Dermis blood vessel endothelial cell (primary cell): ENCODE measurements around the gene MYRF. TPM values are rescaled to one million over a fixed set of nuclear protein-coding genes. Genes with fewer than 3 reads are reported as not detected.

Experiments used
- DNase-seq: peaks from one replicate; pipeline ENCODE4 v3.0.0; 2010
- total RNA-seq: library from RNA; depleted of rRNA; stranded (reverse); fragments of >200 nt; gene quantifications from 2 replicates; pipeline ENCODE4 v1.2.3, GENCODE V29; 2014

MYRF gene
- total RNA-seq, 1 donor from 2014 or later, result 0.17 TPM

DNA sequence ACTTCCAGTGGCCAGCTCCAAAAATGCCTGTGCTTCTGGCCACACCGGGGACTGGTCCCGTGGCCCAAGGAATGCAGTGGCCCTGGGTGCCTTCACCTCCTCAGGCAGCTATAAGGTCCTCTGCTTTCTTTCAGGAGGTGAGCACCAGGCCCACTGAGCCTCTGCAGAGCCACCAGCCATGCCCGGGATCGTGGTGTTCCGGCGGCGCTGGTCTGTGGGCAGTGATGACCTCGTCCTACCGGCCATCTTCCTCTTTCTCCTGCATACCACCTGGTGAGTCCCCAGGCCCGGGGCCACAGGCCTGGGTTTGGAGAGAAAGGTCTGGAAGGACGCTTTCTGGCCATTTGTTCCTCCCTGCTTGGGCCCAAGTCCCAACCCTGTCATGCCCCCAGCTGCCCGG is 32.5 kb upstream of the MYRF start:
- DNase-seq, result no peak

DNA sequence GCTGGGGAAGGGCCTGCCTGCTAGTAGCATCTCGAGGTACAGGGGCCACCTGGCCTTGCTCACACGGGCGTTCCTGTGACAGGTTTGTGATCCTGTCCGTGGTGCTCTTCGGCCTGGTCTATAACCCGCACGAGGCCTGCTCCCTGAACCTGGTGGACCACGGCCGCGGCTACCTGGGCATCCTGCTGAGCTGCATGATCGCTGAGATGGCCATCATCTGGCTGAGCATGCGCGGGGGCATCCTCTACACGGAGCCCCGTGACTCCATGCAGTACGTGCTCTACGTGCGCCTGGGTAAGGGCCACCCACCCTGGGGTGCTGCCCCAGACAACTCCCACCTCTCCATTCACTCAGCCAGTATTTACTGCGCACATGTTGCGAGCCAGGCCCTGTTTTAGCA is 31.8 kb upstream of the MYRF start:
- DNase-seq, result no peak

DNA sequence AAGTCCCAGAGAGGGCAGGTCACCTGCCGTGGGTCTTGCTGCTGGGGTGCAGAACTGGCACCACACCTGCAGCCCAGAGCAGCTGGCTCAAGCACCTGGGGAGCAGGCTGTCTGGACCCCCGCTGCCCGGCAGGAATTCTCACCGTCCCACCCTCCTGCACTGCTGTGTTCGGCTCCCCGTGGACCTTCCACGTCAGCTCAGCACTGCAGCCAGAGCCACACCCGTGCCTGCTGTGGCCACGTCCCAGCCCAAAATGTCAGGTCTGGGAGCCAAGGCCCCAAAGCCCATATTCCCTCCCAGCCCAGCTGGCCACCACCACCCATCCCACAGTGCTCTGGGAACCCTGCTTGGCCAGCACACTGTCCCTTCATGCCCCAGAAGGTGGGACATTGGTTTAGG is 28.0 kb upstream of the MYRF start:
- DNase-seq, result no peak

DNA sequence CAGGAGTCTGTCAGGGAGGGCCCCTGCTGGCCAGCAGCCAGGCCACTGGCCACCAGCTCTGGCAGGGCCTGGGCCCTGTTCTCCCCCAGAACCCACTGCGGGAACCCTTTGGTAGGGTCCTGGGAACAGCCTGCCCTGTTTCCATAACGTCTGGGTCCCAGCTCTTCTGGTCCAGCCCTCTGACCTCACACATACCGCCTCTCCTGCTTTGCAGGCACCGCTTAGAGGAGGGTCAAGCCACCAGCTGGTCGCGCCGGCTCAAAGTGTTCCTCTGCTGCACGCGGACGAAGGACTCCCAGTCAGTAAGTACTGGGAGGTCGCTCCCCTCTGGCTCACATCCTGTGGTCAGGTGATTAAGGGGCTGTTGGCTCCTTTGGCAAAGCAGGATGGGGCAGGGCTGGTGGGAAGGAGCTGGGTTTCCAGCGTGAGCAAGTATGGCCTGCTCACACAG is 26.6 kb upstream of the MYRF start:
- peak; percentile 48 for DNase-seq

DNA sequence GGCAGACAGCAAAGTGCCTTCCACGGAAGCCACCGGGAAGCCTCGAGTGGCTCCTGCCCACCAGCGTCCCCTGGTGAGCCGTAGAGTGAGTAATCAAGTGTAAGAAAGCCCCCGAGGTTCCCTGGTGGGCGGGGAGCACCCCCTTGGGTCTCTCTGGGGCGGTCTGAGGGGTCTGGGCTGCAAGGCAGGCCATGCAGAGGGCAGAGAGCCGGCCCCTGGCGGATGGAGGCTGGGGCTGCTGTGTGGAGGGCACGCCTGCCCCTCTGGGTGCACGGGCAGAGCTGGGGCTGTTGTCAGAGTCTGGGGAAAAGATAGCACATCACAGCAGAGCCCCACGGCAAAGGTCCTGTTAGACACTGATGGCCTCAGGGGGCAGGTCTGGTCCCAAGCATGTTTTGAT is 25.7 kb upstream of the MYRF start:
- DNase-seq, result no peak

DNA sequence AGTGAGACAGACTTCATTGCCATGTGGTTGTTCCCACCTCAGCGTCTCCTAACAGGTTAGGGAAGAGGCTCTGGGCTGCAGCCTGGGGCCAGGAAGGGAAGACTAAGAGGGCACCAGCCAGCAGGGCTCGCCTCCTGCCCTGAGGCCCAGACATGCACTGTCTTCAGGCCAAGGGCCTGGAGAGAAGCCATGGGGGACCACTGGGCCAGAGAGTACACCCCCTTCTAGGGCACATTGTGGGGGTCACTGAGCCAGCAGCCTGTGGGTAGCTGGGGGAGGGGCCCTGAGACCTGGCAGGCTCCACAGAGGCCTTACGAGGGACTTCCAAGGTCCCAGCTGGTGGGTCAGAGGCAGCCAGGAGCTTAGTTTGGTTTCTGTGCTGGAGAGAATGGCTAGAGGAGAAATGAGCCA is 25.0 kb upstream of the MYRF start:
- DNase-seq, result no peak

DNA sequence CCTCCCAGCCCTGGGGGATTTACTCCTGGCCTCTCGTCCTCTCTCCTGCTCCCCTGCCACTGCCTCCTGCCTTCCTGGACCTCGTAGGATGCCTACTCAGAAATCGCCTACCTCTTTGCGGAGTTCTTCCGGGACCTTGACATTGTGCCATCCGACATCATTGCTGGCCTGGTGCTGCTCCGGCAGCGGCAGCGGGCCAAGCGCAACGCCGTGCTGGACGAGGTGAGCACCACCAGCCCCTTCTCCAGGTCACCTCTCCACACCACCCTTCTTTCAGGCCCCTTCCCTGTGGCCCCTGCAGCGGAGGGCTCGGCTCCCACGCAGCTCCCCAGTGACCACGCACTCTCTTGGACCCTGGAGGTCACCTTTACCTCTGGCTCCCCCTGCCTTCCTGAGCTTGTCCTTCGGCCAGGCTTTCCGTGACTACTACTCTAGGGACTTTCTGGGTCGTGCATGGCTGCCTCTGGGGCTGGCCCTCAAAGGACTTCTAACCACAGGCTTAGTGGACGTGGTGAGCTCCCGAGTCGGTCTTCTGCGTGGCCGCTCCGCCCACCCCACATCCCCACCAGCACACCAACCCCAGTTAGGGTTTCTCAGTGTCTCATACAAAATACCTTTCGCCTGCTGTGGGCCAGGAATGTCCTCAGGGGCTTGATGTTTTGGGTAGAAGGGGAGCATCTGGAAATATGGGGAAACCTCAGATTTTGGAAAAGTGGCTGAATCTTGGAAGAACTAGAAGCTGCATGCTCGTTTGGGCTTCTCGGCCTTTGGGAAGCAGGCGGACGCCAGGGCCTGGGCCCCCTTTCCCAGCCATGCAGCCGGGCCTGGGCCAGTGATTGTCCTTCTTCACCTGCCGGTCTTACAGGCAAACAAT is 24.1 kb upstream of the MYRF start:
- no peak for DNase-seq

DNA sequence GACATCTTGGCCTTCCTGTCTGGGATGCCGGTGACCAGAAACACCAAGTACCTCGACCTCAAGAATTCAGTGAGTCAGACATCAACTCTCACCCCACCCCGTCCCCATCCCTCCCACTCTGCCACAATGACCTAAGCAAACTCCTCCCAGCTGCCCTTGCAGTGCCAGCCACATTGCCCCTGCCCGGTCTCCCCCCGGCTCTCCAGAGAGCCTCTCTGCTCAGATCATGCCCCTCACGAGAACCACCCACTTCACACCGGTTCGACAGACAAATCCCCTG is 23.6 kb upstream of the MYRF start:
- peak; percentile 19 for DNase-seq

DNA sequence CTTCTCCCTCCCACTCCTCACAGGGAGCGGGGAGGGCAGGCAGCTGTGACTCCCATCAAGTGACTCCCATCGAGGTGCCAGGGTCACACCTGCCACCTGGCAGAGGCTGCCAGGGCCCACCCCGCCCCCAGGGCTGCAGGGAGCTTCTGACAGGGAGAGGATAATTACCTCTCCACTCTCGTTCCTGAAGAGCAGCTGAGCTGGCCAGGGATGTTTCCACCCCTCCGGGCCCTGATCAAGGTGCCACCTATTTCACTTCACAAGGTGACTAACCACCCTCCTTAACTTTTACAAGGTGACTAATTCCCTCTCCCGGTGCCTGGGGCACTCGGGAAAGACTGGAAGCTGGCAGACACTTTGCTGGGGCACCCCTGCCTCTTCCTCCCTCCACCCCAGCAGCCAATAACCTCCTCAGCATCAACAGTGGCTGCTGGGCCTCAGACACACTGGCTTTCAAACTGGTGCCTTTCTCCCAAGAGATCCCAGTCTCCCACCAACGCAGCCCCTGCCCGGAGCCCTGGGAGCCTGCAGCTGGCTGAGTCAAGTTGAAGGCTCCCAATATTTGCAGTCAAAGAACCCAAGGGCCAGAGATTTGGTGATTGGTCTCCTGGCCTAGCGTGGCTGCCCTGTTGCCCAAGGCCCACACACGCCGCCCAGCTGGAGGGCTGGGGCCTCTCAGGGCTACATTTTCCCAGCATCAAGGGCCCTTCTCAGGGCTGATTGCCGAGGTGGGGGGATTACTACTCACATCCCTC is 22.0 kb upstream of the MYRF start:
- no peak for DNase-seq

DNA sequence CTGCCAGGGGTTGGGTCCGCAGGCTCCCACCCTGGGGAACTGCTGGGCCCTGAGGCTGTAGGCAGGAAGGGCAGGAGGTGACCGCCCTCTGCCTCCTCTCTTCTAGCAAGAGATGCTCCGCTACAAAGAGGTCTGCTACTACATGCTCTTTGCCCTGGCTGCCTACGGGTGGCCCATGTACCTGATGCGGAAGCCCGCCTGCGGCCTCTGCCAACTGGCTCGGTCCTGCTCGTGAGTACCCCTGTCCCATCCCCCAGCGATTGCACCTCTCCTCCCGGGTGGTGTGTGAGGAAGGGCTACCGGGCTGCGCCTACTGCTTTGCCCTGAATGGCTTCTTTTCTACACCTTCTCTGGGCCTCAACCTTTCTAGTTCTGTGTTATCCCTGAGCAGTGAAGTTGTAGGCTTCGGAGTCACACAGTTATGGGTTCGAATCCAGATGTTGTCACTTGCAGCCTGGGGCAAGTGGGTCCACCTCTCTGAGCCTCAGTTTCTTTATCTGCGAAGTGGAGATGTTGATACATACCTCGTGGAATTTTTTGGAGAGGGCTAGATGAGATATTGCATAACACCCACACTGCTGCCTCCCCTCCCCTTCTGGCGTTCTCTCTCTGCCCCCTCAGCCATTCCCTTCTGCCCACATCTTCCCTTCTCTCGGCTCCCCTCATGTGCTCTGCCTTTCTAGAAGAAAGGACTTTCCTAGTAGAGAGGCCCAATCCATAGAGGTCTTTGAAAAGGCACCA is 21.1 kb upstream of the MYRF start:
- no peak for DNase-seq

DNA sequence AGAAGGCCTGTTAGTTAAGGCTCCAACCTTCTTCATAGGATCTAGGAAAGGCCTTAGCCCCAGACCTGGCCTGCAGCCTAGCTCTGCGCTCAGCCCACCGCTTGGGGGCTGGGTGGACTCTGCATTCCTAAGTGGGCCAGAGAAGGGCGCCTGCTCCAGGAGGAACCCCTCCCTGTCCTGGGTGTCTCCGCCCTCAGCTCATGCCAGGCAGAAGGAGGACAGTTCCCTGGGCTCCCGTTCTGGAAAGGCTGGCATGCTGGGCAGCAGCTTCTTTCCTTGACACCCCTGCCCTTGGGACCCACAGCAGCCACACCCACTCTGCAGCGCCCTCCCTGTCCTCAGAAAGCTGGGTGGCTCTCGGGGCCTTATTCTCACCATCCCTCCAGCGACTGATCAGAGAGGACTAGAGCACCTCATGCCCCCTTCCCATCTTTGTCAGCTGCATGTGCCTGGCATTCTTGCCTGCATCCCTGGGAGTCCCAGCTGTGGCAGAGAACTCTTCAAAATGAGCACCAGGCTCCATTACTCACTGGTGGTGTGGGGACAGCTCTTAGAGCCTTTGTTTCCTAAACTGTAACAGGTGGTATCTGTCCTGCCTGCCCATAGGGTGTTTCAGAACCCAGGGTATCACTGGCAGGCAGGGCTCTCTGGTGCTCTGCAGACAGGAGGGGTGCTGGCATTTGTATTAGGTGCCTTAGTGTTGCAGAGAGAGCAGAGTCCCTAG is 20.3 kb upstream of the MYRF start:
- no peak for DNase-seq

DNA sequence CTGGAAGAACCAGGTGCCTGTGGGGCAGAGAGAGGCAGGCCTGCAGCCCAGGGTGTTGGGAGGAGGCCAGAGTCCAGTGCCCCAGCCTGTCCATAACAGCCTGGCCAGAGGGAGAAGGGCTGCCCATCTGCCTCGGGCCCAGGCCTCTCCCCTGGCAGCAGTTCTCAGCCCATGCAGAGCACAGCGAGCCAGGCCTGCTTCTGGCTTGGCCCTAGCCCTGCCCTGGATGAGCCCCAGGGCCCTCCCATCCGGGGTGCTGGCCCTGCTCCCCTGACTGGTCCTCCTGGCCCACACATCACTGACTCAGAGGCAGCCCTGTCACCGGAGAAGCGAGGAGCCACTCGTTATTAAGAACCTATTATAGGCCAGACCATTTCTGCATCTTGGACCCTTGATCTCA is 19.7 kb upstream of the MYRF start:
- no peak for DNase-seq

DNA sequence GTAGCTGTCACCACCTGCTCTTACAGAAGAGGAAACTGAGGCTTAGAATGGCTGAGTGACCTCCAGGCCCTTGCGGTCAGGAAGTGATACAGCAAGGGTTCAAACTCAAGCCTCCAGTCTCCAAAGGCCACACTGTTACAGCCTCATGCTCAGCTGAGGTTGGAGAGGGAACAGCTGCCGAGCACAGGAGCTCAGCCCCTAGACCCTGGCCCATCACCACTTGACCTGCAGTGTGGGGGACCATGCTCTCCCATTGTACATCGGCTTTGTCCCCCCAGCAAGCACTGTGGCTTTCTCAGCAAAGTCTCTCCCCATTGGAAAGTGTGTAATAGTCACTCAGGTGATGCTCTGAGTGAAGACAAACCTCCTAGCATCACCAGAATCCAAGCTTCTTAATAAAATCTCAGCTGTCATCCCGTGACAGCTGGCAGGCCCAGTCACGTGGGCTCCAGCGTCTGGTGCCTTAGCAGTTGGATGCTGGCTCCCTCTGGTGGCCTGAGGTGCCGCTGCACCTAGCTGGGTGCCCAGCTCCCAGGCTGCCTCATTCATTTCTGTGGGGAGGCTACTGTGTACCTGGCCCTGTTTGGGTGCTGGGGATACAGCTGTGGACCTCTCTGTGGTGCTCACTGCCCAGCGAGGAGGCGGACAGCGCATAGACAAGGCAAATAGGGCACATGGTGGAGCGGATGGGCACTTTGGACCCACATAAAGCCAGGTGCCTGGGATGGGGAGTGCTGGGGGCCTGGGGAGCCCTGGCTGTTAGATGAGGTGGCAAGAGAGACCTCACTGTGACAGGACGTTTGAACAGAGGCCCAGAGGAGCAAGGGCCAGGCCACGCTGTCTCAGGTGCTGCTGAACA is 19.1 kb upstream of the MYRF start:
- DNase-seq, result peak; percentile 91

DNA sequence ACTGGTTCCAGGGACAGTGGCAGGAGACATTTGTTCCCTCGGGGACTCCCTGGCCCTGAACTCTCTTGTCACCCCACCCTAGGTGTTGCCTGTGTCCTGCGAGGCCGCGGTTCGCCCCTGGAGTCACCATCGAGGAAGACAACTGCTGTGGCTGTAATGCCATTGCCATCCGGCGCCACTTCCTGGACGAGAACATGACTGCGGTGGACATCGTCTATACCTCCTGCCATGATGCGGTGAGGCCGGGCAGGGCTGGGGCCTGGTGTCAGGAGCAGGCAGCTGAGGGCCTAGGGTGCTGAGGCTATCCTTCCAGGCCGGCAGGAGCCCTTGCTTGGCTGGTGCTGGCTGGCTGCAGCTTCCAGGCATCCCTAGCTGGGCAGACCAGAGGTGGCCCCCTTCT is 17.7 kb upstream of the MYRF start:
- no peak for DNase-seq

DNA sequence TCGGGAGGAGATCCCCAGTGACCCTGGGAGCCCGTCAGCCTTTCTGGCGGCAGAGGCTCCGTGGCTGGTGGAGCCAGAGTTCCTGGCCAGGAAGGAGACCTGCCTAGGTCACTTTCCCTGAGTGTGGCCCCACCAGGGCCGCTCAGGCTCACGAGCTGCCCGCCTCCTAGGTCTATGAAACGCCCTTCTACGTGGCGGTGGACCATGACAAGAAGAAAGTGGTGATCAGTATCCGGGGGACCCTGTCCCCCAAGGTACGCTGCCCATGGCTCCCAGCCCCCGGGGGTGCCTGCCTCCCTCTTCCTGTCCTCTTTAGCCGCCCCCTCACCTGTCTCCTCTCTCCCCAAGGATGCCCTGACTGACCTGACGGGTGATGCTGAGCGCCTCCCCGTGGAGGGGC is 17.0 kb upstream of the MYRF start:
- no peak for DNase-seq

DNA sequence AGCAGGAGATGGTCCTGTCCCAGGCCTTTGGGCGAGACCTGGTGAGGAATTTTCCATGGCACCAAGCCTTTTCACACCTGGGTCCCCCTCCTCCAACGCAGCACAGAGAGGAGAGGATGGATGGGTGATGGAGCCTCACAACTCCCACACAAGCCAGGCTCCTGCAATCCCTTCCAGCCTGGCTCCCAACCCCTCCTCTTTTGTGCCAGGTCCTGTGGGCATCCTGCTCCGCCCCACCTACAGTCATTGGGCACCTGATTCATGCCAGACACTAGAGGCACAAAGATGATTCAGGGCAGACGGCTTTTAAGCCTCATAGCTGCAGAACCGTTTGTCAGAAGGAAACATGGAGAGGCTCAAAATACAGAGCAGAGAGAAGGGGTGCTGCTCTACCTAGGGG is 16.1 kb upstream of the MYRF start:
- no peak for DNase-seq

DNA sequence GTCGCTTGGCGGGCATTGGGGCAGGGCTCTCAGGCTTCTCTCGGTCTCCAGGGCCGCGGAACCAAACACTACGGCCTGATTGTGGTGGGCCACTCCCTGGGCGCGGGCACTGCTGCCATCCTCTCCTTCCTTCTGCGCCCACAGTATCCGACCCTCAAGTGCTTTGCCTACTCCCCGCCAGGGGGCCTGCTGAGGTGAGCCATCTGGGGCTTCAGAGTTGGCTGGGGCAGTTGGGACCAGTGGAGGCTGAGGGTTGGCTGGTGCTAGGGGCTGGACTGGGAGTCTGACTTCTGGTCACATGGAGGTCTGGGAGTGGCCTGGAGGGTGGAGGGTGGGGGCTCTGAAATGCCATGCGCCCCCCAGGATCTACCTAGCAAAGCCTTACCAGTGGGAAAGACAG is 15.3 kb upstream of the MYRF start:
- no peak for DNase-seq

DNA sequence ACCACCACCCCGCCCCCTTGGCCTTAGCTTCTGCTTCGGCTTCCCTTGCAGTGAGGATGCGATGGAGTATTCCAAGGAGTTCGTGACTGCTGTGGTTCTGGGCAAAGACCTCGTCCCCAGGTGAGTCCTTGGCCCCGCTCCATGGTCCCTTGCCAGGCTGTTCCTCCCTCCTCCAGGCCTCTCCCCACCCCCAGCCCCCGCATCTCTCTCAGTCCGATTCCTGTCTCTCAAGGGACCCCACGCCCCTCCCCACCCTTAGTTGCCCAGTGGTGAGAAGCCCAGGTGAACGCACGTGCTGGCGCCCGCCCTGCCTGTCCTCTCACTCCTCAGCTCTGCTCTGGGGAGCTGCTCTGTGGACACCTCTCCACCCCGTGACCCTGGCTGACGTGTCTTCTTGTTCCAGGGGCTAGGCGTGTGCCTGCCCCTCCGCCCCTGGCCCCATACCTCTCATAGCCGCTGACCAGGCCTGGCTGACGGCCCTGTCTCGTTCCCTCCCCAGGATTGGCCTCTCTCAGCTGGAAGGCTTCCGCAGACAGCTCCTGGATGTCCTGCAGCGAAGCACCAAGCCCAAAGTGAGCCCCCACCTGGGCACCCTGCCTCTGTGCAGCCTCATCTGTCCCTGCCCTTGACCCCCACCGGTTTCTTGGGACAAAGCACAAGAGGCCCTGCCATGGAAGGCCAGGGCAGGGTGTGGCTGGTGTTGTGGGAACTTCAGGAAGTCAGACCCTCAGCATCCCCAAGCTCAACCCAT is 14.6 kb upstream of the MYRF start:
- DNase-seq, result no peak

DNA sequence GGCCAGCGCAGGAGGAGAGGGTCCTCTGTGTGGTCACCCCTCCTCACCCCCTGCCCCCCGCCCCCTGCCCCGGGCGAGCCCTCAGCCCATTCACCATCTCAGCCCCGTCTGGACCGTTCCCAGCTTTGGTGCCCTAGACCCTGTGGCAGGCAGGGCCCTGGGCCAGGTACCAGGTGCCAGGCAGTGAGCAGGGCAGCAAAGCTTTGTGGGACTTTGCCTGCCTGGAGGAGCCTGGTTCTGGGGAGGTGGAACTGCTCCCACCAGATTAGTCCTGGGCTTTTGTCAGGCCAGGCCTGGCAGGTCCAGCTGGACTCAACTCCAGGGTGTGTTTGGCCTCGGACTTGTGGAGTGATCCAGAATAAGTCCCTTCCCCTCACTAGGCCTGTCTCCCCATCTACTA is 13.7 kb upstream of the MYRF start:
- no peak for DNase-seq

DNA sequence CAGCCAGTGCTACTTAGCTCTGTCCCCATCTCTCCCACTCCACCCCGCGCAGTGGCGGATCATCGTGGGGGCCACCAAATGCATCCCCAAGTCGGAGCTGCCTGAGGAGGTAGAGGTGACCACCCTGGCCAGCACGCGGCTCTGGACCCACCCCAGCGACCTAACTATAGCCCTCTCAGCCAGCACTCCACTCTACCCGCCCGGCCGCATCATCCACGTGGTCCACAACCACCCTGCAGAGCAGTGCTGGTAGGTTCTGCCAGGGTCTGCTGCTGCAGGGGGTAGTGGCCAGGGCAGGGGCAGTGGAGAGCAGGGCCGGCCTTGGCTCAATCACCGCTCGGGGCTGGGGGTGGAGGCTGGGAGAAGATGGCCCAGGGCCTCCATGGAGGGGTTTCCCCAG is 13.0 kb upstream of the MYRF start:
- no peak for DNase-seq

DNA sequence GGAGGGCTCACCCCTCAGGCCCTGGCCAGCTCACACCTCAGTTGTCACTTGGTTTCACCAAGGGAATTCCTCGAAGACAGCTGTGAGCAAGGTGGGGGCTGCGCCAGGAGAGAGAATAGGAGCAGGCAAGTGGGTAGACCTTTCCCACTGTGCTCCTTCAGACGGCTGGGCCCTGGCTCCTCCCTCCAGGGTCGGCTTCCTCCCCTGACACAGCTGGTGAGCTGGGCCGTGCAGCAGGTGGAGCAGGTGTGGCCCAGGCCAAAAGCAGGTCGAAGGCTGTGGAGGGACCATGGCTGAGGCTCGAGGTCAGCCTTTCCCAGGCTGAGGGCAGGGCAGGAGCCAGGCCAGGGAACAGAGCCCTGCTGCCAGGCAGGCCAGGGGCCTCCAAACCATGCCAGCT is 12.5 kb upstream of the MYRF start:
- DNase-seq, result no peak
